Hepatocyte (in vitro differentiated cells): ENCODE measurements around the gene SLC25A14.
"Not testable (repeated sequence)": the region's sequence is repeated elsewhere in the genome, so short reads cannot be mapped to it uniquely, and the experiment has no call there.

Source experiments
- EZH2 ChIP-seq: fragments of 200-600 bp; sonication (generic); IDR thresholded peaks from 2 replicates; pipeline ENCODE4 v1.6.1; 2016; ENCODE audit warnings: antibody characterized with exemption, mild to moderate bottlenecking, borderline replicate concordance
- EZH2phosphoT487 ChIP-seq: fragments of 200-600 bp; sonication (generic); IDR thresholded peaks from one replicate; pipeline ENCODE4 v1.6.1; 2018; ENCODE audit warnings: antibody characterized with exemption, mild to moderate bottlenecking, low read depth, moderate library complexity; ENCODE audit not compliant: unreplicated experiment, severe bottlenecking
- TF ChIP-seq, protein P1 (sequence below): fragments of 200-600 bp; sonication (generic); IDR thresholded peaks from 2 replicates; pipeline ENCODE4 v1.5.1; 2016; ENCODE audit warnings: antibody characterized with exemption, mild to moderate bottlenecking; ENCODE audit not compliant: poor library complexity

DNA sequence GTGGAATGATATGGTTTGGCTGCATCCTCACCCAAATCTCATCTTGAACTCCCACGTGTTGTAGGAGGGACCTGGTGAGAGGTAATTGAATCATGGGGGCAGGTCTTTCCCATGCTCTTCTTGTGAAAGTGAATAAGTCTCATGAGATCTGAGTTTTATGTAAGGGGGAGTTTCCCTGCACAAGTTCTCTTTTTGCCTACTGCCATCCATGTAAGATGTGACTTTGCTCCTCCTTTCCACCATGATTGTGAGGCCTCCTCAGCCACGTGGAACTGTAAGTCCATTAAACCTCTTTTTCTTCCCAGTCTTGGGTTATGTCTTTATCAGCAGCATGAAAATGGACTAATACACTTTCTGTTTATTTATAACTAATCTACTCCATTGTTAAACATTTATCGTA lies 19.8 kb upstream of the SLC25A14 start:
- TF ChIP-seq, protein P1, sequence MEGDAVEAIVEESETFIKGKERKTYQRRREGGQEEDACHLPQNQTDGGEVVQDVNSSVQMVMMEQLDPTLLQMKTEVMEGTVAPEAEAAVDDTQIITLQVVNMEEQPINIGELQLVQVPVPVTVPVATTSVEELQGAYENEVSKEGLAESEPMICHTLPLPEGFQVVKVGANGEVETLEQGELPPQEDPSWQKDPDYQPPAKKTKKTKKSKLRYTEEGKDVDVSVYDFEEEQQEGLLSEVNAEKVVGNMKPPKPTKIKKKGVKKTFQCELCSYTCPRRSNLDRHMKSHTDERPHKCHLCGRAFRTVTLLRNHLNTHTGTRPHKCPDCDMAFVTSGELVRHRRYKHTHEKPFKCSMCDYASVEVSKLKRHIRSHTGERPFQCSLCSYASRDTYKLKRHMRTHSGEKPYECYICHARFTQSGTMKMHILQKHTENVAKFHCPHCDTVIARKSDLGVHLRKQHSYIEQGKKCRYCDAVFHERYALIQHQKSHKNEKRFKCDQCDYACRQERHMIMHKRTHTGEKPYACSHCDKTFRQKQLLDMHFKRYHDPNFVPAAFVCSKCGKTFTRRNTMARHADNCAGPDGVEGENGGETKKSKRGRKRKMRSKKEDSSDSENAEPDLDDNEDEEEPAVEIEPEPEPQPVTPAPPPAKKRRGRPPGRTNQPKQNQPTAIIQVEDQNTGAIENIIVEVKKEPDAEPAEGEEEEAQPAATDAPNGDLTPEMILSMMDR = not testable (repeated sequence)
- TF ChIP-seq EZH2phosphoT487, EZH2: not testable (repeated sequence)
